ENCODE results near the gene WAPL. TPM values are rescaled to one million over a fixed set of nuclear protein-coding genes. Genes with fewer than 3 reads are reported as not detected.
A peak's percentile ranks its signal among the peaks of the same experiment; 100 is the strongest.
"Not testable (repeated sequence)": the region's sequence is repeated elsewhere in the genome, so short reads cannot be mapped to it uniquely, and the experiment has no call there.

The WAPL gene, protein sequence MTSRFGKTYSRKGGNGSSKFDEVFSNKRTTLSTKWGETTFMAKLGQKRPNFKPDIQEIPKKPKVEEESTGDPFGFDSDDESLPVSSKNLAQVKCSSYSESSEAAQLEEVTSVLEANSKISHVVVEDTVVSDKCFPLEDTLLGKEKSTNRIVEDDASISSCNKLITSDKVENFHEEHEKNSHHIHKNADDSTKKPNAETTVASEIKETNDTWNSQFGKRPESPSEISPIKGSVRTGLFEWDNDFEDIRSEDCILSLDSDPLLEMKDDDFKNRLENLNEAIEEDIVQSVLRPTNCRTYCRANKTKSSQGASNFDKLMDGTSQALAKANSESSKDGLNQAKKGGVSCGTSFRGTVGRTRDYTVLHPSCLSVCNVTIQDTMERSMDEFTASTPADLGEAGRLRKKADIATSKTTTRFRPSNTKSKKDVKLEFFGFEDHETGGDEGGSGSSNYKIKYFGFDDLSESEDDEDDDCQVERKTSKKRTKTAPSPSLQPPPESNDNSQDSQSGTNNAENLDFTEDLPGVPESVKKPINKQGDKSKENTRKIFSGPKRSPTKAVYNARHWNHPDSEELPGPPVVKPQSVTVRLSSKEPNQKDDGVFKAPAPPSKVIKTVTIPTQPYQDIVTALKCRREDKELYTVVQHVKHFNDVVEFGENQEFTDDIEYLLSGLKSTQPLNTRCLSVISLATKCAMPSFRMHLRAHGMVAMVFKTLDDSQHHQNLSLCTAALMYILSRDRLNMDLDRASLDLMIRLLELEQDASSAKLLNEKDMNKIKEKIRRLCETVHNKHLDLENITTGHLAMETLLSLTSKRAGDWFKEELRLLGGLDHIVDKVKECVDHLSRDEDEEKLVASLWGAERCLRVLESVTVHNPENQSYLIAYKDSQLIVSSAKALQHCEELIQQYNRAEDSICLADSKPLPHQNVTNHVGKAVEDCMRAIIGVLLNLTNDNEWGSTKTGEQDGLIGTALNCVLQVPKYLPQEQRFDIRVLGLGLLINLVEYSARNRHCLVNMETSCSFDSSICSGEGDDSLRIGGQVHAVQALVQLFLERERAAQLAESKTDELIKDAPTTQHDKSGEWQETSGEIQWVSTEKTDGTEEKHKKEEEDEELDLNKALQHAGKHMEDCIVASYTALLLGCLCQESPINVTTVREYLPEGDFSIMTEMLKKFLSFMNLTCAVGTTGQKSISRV (N-terminal part only)
- total RNA-seq (10 to 100 TPM; 19.7 to 29.9 (median 23.8) TPM), polyA plus RNA-seq (10 to 100 TPM in 1 of 2 donors, 1 to 10 TPM in 1; 9.4 to 15.3 TPM)
- long read RNA-seq, donor 1, full-length matches to known transcripts = 10 of 42 reads
- long read RNA-seq, donor 1, partial matches to known transcripts = 27 of 42 reads
- long read RNA-seq, donor 1, other reads (novel, unspliced or antisense) = 5 of 42 reads
- long read RNA-seq, donor 2, partial matches to known transcripts = 32 of 35 reads
- long read RNA-seq, donor 2, other reads (novel, unspliced or antisense) = 3 of 35 reads
- long read RNA-seq, donor 3, full-length matches to known transcripts = 14 of 45 reads
- long read RNA-seq, donor 3, partial matches to known transcripts = 18 of 45 reads
- long read RNA-seq, donor 3, other reads (novel, unspliced or antisense) = 13 of 45 reads

DNA sequence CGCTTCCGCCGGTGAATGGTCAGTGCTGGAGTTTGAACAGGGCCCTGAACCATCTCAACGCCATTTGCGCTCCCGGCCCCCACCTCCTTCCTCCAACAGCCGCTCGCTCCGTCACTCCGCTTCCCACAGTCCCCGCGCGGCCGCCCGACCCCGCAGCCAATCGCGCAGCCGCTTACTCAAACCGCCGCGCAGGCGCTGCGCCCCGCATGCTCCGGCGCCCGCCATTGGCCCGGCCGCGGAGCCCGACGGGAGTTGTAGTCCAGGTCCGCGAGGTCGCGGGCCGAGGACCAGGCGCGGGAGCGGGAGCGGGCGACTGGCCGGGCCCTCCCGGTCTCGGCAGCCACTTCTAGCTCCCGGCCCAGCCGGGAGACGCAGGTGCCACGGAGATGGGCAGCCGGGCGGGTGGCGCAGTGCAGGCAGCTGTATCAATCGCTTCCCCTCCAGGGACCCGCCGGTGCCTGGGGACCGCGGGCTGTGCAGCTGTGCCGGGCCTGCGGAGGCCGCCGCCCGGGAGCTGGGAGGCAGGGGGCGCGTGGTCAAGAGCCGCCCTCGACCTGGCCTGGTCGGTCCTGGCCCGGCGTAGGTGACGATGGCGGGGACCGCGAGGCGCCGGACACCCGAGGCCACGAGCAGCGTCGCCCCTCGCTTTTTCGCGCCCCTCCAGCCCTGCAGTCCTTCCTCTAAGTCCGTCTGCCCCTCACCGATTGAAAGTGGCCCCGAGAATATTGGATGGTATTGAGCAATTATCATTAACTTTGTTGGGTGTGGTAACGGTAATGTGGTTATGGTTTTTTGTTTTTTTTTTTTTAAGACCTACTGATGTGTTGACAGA, at the start of gene WAPL:
Gene WAPL (minus strand): TSS at position 115 of the 832 bp plus-strand sequence. CDS start 3,723 bp downstream, outside the sequence.
- H3K27me3 ChIP-seq = no peaks in the 10 kb centered on the region
- intact Hi-C loops (cut with DNase I) = loop anchor here in 3 of 10 donors (2.0 to 10.0 kb wide), 4 partner anchors 63 to 117 kb away; no protein-coding TSS in a partner anchor
- 0 to 1% (median 0%) methylated on average over 34 to 87 of the region's 87 CpGs for WGBS, 4 donors
- peaks cover 0 to 69% (median 43%) of the 10 kb centered on the region in 12 donors for H3K4me1 ChIP-seq
- H3K9me3 ChIP-seq = no peaks in the 10 kb centered on the region
- peak within 1 kb of the TSS; percentile 90 to 99 (median 97) for H3K27ac ChIP-seq
- DNase-seq (peak; percentile 96 to 97 (median 97)), ATAC-seq (peak; percentile 97 to 99 (median 98))
- peak within 1 kb of the TSS; percentile 83 to 100 (median 98) for H3K4me3 ChIP-seq
- H3K36me3 ChIP-seq = peaks cover 0 to 20% (median 10%) of the 10 kb centered on the region in 9 donors
- TF ChIP-seq, protein P1, sequence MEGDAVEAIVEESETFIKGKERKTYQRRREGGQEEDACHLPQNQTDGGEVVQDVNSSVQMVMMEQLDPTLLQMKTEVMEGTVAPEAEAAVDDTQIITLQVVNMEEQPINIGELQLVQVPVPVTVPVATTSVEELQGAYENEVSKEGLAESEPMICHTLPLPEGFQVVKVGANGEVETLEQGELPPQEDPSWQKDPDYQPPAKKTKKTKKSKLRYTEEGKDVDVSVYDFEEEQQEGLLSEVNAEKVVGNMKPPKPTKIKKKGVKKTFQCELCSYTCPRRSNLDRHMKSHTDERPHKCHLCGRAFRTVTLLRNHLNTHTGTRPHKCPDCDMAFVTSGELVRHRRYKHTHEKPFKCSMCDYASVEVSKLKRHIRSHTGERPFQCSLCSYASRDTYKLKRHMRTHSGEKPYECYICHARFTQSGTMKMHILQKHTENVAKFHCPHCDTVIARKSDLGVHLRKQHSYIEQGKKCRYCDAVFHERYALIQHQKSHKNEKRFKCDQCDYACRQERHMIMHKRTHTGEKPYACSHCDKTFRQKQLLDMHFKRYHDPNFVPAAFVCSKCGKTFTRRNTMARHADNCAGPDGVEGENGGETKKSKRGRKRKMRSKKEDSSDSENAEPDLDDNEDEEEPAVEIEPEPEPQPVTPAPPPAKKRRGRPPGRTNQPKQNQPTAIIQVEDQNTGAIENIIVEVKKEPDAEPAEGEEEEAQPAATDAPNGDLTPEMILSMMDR (IDR thresholded peaks at IDR 0.05) = no peak
- peak in 1 of 2 donors; percentile 86 for TF ChIP-seq POLR2A (IDR thresholded peaks at IDR 0.05)

DNA sequence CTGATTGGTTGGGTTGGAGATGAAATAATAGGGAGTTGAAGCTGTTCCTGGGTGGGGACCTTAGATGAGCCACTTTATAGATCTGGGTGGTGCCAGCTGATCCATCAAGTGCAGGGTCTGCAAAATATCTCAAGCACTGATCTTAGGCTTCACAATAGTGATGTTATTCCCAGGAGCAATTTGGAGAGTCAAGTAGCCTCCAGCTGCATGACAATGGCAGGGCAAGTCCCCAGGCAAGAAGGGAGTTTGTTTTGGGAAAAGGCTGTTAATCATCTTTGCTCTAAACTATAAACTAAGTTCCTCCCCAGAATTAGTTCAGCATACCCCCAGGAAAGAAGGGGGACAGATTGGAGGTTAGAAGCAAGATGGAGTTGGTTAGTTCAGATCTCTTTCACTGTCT, 47.7 kb upstream of the WAPL start:
- intact Hi-C loops (cut with DNase I) = no loop called here
- TF ChIP-seq, protein P1 (IDR thresholded peaks at IDR 0.05) = no peak
- TF ChIP-seq POLR2A (IDR thresholded peaks at IDR 0.05) = no peak
- no peak for DNase-seq
- no peaks in the 10 kb centered on the region for H3K36me3 ChIP-seq
- no peaks in the 10 kb centered on the region for H3K27me3 ChIP-seq
- H3K4me3 ChIP-seq = no peak overlapping the region
- H3K9me3 ChIP-seq = peaks cover 0 to 12% (median 0%) of the 10 kb centered on the region in 12 donors
- no peak overlapping the region for H3K27ac ChIP-seq
- no peaks in the 10 kb centered on the region for H3K4me1 ChIP-seq
- no peak for ATAC-seq

DNA sequence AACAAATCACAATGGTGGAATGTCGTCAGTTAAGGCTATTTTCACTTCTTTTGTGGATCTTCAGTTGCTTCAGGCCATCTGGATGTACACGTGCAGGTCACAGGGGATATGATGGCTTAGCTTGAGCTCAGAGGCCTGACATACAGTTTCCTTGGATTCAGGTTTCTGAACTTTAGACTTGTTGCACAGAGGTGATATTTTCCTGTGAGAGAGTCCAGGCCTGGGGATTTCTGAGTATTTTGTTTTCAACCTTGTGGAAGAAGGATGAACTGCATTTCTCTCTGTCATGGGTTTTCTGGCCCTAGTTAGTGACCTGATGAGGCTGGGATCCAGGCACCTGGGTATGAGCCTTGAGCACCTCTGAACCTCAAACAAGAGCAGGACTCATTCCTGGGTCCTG, 44.9 kb upstream of the WAPL start:
- DNase-seq; intact Hi-C loops (cut with DNase I); H3K4me1 ChIP-seq; H3K27ac ChIP-seq; ATAC-seq; H3K27me3 ChIP-seq; H3K36me3 ChIP-seq; H3K4me3 ChIP-seq: not testable (repeated sequence)
- peaks cover 0 to 12% (median 0%) of the 10 kb centered on the region in 12 donors for H3K9me3 ChIP-seq
- 74 to 89% (median 79%) methylated on average over 2 of the region's 2 CpGs for WGBS, 4 donors

DNA sequence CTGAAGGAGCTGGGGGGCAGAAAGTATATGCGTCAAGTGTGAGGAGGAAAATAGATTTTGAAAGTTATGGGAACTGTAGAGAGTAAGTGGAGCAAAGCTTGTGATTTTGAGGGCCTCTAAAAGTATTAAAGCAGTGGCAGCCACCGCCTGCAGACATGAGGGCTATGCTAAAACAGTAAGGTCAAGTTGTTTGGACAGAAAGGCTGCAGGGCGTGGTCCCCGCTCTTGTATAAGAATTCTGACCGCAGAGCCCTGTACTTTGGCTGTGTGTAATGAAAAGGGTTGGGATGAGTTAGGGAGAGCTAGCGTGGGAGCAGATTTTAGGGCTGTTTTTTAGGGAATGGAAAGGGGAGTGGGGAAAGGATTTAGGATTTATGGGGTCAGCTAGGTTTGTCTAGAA, 41.7 kb upstream of the WAPL start:
- H3K4me1 ChIP-seq; H3K27ac ChIP-seq; H3K4me3 ChIP-seq; H3K36me3 ChIP-seq; H3K9me3 ChIP-seq; ATAC-seq; intact Hi-C loops (cut with DNase I); H3K27me3 ChIP-seq; DNase-seq: not testable (repeated sequence)
- WGBS, 4 donors = 76 to 79% (median 76%) methylated on average over 6 of the region's 6 CpGs

DNA sequence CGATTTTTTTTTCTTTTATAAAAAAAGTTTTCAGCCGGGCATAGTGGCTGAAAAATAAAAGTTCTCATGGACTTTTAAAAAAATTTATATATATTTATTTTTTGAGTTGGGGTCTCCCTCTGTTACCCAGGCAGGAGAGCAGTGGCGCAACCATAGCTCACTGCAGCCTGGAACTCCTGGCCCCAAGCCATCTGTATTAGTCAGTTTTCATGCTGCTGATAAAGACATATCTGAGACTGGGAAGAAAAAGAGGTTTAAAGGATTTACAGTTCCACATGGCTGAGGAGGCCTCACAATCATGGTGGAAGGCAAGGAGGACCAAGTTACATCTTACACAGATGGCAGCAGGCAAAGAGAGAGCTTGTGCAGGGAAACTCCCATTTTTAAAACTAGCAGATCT, 37.1 kb upstream of the WAPL start:
- intact Hi-C loops (cut with DNase I); H3K4me3 ChIP-seq; DNase-seq; H3K4me1 ChIP-seq; H3K9me3 ChIP-seq; ATAC-seq; H3K36me3 ChIP-seq; H3K27me3 ChIP-seq; H3K27ac ChIP-seq: not testable (repeated sequence)
- WGBS, 4 donors = 79 to 86% (median 84%) methylated on average over 3 of the region's 3 CpGs

Data from heart left ventricle (tissue), 16 donors.